GM20431 (cell line): ENCODE results near the gene TEX47.

Source experiments
- in situ Hi-C: fragments of 300-500 bp; cut with MseI, MboI; formaldehyde crosslinking; loops from one replicate; pipeline ENCODE4 v1.15.0; 2020; ENCODE audit warnings: low sequenced_read_pairs; ENCODE audit not compliant: unreplicated experiment

TEX47 gene

GRCh38 chr7:88795553-88795952, at the start of gene TEX47:
Gene TEX47 (minus strand): TSS chr7:88795737. CDS start chr7:88794942, 795 bp downstream.
- in situ Hi-C loops = no loop called here

GRCh38 chr7:88845091-88845490, 49.6 kb upstream of the TEX47 start:
- in situ Hi-C loops = loop anchor here (25.0 kb wide), 1 partner anchor 308 kb away; no protein-coding TSS in a partner anchor

GRCh38 chr7:88842201-88842600, 46.7 kb upstream of the TEX47 start:
- in situ Hi-C loops = loop anchor here (25.0 kb wide), 1 partner anchor 305 kb away; no protein-coding TSS in a partner anchor

- in situ Hi-C loops = loop anchor here (25.0 kb wide), 1 partner anchor 298 kb away; no protein-coding TSS in a partner anchor
Measured at GRCh38 chr7:88835147-88835728, 39.7 kb upstream of the TEX47 start.

- in situ Hi-C loops = loop anchor here (25.0 kb wide), 1 partner anchor 289 kb away; no protein-coding TSS in a partner anchor
Measured at GRCh38 chr7:88826222-88826621, 30.7 kb upstream of the TEX47 start.

GRCh38 chr7:88818552-88818951, 23.0 kb upstream of the TEX47 start:
- in situ Hi-C loops = no loop called here

- in situ Hi-C loops = no loop called here
Measured at GRCh38 chr7:88806280-88807037, 10.9 kb upstream of the TEX47 start.

- in situ Hi-C loops = no loop called here
Measured at GRCh38 chr7:88801046-88801445, 5.5 kb upstream of the TEX47 start.

- in situ Hi-C loops = no loop called here
Measured at GRCh38 chr7:88792361-88792760, 3.2 kb downstream of the TEX47 start.

GRCh38 chr7:88791891-88792290, 3.6 kb downstream of the TEX47 start:
- in situ Hi-C loops = no loop called here

GRCh38 chr7:88789480-88790064, 6.0 kb downstream of the TEX47 start:
- in situ Hi-C loops = no loop called here

GRCh38 chr7:88787777-88788176, 7.8 kb downstream of the TEX47 start:
- in situ Hi-C loops = no loop called here

- in situ Hi-C loops = no loop called here
Measured at GRCh38 chr7:88775838-88776237, 19.7 kb downstream of the TEX47 start.

- in situ Hi-C loops = no loop called here
Measured at GRCh38 chr7:88772776-88773175, 22.8 kb downstream of the TEX47 start.

GRCh38 chr7:88771417-88771816, 24.1 kb downstream of the TEX47 start:
- in situ Hi-C loops = no loop called here

GRCh38 chr7:88761779-88762178, 33.8 kb downstream of the TEX47 start:
- in situ Hi-C loops = no loop called here

- in situ Hi-C loops = no loop called here
Measured at GRCh38 chr7:88760136-88760515, 35.4 kb downstream of the TEX47 start.

- in situ Hi-C loops = no loop called here
Measured at GRCh38 chr7:88759230-88760135, 36.1 kb downstream of the TEX47 start, which contains the start of gene ZNF804B. Gene ZNF804B (plus strand): TSS chr7:88759700. CDS start chr7:88759977, 277 bp downstream.

- in situ Hi-C loops = no loop called here
Measured at GRCh38 chr7:88758381-88759229, 36.9 kb downstream of the TEX47 start.
